Measurements from ENCODE around the gene DESI2.

GRCh38 chr1:244712669-244713068, 59.7 kb downstream of the DESI2 start:
- no peak for TF ChIP-seq CTCF (IDR thresholded peaks at IDR 0.05; ENCODE audit: insufficient read depth, low read length, poor library complexity, severe bottlenecking)
- TF ChIP-seq EZH2phosphoT487 (conservative IDR thresholded peaks at IDR 0.05; ENCODE audit: low read length) = no peak

Measured in SU-DHL-6 (cell line).